ENCODE results near the gene MC5R.

MC5R gene

GRCh38 chr18:13826209-13826608 is 2.3 kb downstream of the MC5R start:
- Histone ChIP-seq H3K79me2 (ENCODE audit: insufficient read depth, low read depth) (no peaks in the 10 kb centered on the region), H2AFZ (ENCODE audit: low read depth) (no peak overlapping the region)

GRCh38 chr18:13831864-13832508 is 8.0 kb downstream of the MC5R start:
- H3K4me2 ChIP-seq: no peak overlapping the region

More at GRCh38 chr18:13826209-13826608, 2.3 kb downstream of the MC5R start:
- Histone ChIP-seq H3K9ac (no peak overlapping the region), H3K27me3 (ENCODE audit: insufficient read depth, low read depth) (no peaks in the 10 kb centered on the region), H3K4me2 (no peak overlapping the region), H4K20me1 (ENCODE audit: insufficient read depth) (no peaks in the 10 kb centered on the region), H3K27ac (no peak overlapping the region), H3K4me3 (IDR thresholded peaks at IDR 0.05; ENCODE audit: insufficient read depth, low read depth, low read length) (no peak overlapping the region), H3K36me3 (ENCODE audit: insufficient read depth) (no peaks in the 10 kb centered on the region), H3K4me1 (ENCODE audit: low read depth, poor library complexity, severe bottlenecking) (no peaks in the 10 kb centered on the region)
- no peak for TF ChIP-seq CTCF (conservative IDR thresholded peaks at IDR 0.05; ENCODE audit: low read depth, low read length)

GRCh38 chr18:13834496-13835015 is 10.6 kb downstream of the MC5R start:
- no peaks in the 10 kb centered on the region for H3K79me2 ChIP-seq (ENCODE audit: insufficient read depth, low read depth)
- H3K27me3 ChIP-seq (ENCODE audit: insufficient read depth, low read depth): no peaks in the 10 kb centered on the region
- no peak overlapping the region for H3K4me2 ChIP-seq
- H3K9ac ChIP-seq: no peak overlapping the region
- H3K4me1 ChIP-seq (ENCODE audit: low read depth, poor library complexity, severe bottlenecking): no peaks in the 10 kb centered on the region
- H2AFZ ChIP-seq (ENCODE audit: low read depth): no peak overlapping the region
- no peak overlapping the region for H3K27ac ChIP-seq
- H4K20me1 ChIP-seq (ENCODE audit: insufficient read depth): no peaks in the 10 kb centered on the region
- no peak for TF ChIP-seq CTCF (conservative IDR thresholded peaks at IDR 0.05; ENCODE audit: low read depth, low read length)
- H3K36me3 ChIP-seq (ENCODE audit: insufficient read depth): no peaks in the 10 kb centered on the region
- no peak overlapping the region for H3K4me3 ChIP-seq (IDR thresholded peaks at IDR 0.05; ENCODE audit: insufficient read depth, low read depth, low read length)

More at GRCh38 chr18:13831864-13832508, 8.0 kb downstream of the MC5R start:
- Histone ChIP-seq H3K27ac (no peak overlapping the region), H3K79me2 (ENCODE audit: insufficient read depth, low read depth) (no peaks in the 10 kb centered on the region), H3K4me1 (ENCODE audit: low read depth, poor library complexity, severe bottlenecking) (no peaks in the 10 kb centered on the region), H2AFZ (ENCODE audit: low read depth) (no peak overlapping the region), H3K36me3 (ENCODE audit: insufficient read depth) (no peaks in the 10 kb centered on the region), H3K9ac (no peak overlapping the region), H3K4me3 (IDR thresholded peaks at IDR 0.05; ENCODE audit: insufficient read depth, low read depth, low read length) (no peak overlapping the region), H4K20me1 (ENCODE audit: insufficient read depth) (no peaks in the 10 kb centered on the region), H3K27me3 (ENCODE audit: insufficient read depth, low read depth) (no peaks in the 10 kb centered on the region)
- no peak; the same call in 1 of the 2 replicates for TF ChIP-seq CTCF (conservative IDR thresholded peaks at IDR 0.05; ENCODE audit: low read depth, low read length)

GRCh38 chr18:13835202-13835601 is 11.3 kb downstream of the MC5R start:
- Histone ChIP-seq H3K4me3 (IDR thresholded peaks at IDR 0.05; ENCODE audit: insufficient read depth, low read depth, low read length) (no peak overlapping the region), H3K27ac (no peak overlapping the region), H3K4me2 (no peak overlapping the region), H3K4me1 (ENCODE audit: low read depth, poor library complexity, severe bottlenecking) (no peaks in the 10 kb centered on the region), H3K27me3 (ENCODE audit: insufficient read depth, low read depth) (no peaks in the 10 kb centered on the region), H2AFZ (ENCODE audit: low read depth) (no peak overlapping the region), H3K9ac (no peak overlapping the region), H3K36me3 (ENCODE audit: insufficient read depth) (no peaks in the 10 kb centered on the region), H4K20me1 (ENCODE audit: insufficient read depth) (no peaks in the 10 kb centered on the region), H3K79me2 (ENCODE audit: insufficient read depth, low read depth) (no peaks in the 10 kb centered on the region)
- no peak for TF ChIP-seq CTCF (conservative IDR thresholded peaks at IDR 0.05; ENCODE audit: low read depth, low read length)

Measured in KMS-11 (cell line).